HFFc6 (cell line): ENCODE measurements around the gene BMP5. TPM values are rescaled to one million over a fixed set of nuclear protein-coding genes. Genes with fewer than 3 reads are reported as not detected.
A peak's percentile ranks its signal among the peaks of the same experiment; 100 is the strongest.

Source experiments
- DNase-seq: peaks from one replicate; pipeline ENCODE4 v3.0.0-alpha.2; 2018
- H3K27ac Mint-ChIP-seq: 2 replicates; pipeline ENCODE4 v1.8.0; 2020; ENCODE audit warnings: mild to moderate bottlenecking, mixed read lengths
- H3K27me3 Mint-ChIP-seq: 2 replicates; pipeline ENCODE4 v1.8.0; 2021; ENCODE audit warnings: mild to moderate bottlenecking, moderate library complexity, mixed read lengths; ENCODE audit not compliant: insufficient read depth
- H3K36me3 Mint-ChIP-seq: 2 replicates; pipeline ENCODE4 v1.8.0; 2021; ENCODE audit warnings: low read depth, mixed read lengths
- H3K4me1 Mint-ChIP-seq: 2 replicates; pipeline ENCODE4 v1.8.0; 2020; ENCODE audit warnings: low read depth, mixed read lengths
- H3K4me3 Mint-ChIP-seq: 2 replicates; pipeline ENCODE4 v1.8.0; 2020; ENCODE audit warnings: mild to moderate bottlenecking, moderate library complexity, mixed read lengths
- H3K9me3 Mint-ChIP-seq: 2 replicates; pipeline ENCODE4 v1.8.0; 2020; ENCODE audit warnings: mild to moderate bottlenecking, mixed read lengths
- long read RNA-seq: library from polyadenylated mRNA; unstranded; transcript quantifications from one replicate; pipeline ENCODE4 v2.0.0, GENCODE V29; 2019
- total RNA-seq, 6 experiments: library from RNA; stranded (reverse); fragmentation: NEBNext Ultra II Directional; extraction: Animal tissue kit (Norgen Biotek cat#: 25700); gene quantifications; 2 replicates in 1 of 6; 3 replicates in 5 of 6; pipeline ENCODE4 v1.2.3, GENCODE V29; 2021
- TF ChIP-seq, protein P1 (sequence below): fragments of 200-600 bp; sonication (generic); IDR thresholded peaks from 2 replicates; pipeline ENCODE4 v1.5.0; 2021; ENCODE audit warnings: antibody characterized with exemption, mild to moderate bottlenecking

The BMP5 gene
- not detected for total RNA-seq
- long read RNA-seq, result 0 reads

DNA sequence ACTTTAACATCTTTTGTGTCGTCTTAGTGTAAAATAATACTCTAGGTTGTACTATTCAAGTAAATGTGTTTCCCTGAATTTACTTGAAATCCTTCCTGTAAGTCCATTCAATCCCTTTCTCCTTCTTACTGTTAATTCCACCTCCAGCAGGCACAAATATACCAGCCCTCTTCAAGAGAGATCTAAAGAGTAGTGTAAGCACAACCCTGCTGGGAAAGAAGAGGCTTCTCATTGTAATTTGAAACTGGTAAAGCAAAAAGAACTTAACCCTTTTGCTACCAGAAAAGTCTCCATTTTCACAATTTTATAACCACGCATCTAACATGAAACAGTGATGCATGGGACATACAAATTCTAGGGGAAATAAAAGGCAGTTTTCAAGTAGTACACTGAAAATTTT lies at the start of gene BMP5:
TSS of gene BMP5 (minus strand) at position 191 of the 400 bp plus-strand sequence. CDS start 725 bp downstream, outside the sequence.
- H3K9me3 Mint-ChIP-seq, result no peaks in the 10 kb centered on the region
- no peaks in the 10 kb centered on the region for H3K4me1 Mint-ChIP-seq
- no peak within 1 kb of the TSS for H3K27ac Mint-ChIP-seq
- H3K4me3 Mint-ChIP-seq, result no peak within 1 kb of the TSS
- DNase-seq, result no peak
- H3K36me3 Mint-ChIP-seq, result no peaks in the 10 kb centered on the region
- TF ChIP-seq, protein P1, sequence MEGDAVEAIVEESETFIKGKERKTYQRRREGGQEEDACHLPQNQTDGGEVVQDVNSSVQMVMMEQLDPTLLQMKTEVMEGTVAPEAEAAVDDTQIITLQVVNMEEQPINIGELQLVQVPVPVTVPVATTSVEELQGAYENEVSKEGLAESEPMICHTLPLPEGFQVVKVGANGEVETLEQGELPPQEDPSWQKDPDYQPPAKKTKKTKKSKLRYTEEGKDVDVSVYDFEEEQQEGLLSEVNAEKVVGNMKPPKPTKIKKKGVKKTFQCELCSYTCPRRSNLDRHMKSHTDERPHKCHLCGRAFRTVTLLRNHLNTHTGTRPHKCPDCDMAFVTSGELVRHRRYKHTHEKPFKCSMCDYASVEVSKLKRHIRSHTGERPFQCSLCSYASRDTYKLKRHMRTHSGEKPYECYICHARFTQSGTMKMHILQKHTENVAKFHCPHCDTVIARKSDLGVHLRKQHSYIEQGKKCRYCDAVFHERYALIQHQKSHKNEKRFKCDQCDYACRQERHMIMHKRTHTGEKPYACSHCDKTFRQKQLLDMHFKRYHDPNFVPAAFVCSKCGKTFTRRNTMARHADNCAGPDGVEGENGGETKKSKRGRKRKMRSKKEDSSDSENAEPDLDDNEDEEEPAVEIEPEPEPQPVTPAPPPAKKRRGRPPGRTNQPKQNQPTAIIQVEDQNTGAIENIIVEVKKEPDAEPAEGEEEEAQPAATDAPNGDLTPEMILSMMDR, result no peak
- H3K27me3 Mint-ChIP-seq, result peaks cover 5% of the 10 kb centered on the region; the same call in 1 of the 2 replicates

DNA sequence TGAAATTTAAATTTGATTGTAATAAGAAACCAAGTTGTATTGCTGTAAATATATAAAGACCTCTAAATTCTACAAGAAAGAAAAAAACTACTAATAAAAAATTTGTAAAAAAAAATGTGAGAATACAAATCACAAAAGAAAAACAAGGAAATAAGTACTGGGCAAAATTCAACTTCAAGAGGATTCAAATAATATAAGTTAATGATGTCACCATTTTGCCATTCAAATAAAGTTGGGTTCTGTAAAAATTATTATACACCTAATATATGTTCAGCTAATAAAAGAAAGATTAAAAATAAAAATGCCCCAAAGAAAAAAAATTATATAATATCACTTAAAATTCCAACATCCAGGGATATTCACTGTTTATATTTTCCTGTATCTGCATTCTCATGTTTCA lies 47.0 kb upstream of the BMP5 start:
- H3K27ac Mint-ChIP-seq, result no peak overlapping the region
- H3K9me3 Mint-ChIP-seq, result no peaks in the 10 kb centered on the region
- TF ChIP-seq, protein P1, result no peak
- H3K27me3 Mint-ChIP-seq, result peaks cover 6% of the 10 kb centered on the region; the same call in 1 of the 2 replicates
- peaks cover 37% of the 10 kb centered on the region for H3K4me1 Mint-ChIP-seq
- no peak overlapping the region for H3K4me3 Mint-ChIP-seq
- no peak for DNase-seq
- H3K36me3 Mint-ChIP-seq, result no peaks in the 10 kb centered on the region; the same call in 1 of the 2 replicates

DNA sequence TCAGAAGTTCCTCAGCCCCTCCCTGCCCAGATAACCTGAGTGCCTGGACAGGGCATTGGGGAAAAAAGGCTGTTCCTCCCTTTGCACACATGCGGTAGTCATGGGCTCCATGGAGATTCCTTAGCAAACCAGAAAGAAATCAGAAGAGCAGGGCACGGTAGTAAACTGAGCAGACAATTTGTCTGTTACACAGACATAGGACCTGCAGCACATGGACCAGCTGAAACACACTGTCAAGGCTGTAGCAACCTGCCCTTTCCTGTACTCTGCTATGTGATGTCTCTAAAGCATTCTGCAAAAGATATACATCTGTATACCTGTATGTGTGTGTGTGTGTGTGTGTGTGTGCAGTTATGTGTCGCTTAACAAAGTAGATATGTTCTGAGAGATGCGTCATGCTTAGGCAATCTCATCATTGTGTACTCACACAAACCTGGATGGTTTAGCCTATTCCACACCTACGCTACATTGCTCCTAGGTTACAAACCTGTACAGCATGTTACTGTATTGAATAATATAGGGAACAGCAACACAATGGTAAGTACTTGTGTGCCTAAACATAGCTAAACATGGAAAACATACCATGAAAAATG lies 44.4 kb upstream of the BMP5 start:
- Mint-ChIP-seq H3K27me3 (peaks cover 6% of the 10 kb centered on the region; the same call in 1 of the 2 replicates), H3K27ac (no peak overlapping the region), H3K4me3 (no peak overlapping the region), H3K36me3 (no peaks in the 10 kb centered on the region; the same call in 1 of the 2 replicates), H3K9me3 (no peaks in the 10 kb centered on the region), H3K4me1 (peaks cover 37% of the 10 kb centered on the region)
- TF ChIP-seq, protein P1, result no peak
- no peak for DNase-seq

DNA sequence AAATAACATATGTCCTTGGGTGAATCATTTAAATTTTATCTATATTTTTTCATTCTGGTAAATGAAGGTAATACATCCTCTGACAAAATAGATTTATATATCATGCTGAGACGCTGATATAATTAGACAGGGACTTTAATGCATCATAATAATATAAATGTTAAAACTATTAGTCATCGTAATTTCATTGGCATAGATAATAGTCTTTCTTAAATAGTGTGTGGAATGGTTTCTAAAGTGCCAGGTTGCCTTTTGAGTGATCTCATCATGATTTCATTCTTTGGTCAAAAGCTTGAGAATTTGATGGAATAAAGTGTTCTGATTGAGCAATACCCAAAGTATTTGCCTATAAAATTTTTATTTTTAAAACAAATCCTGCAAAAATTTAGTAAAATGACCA lies 43.2 kb upstream of the BMP5 start:
- Mint-ChIP-seq H3K4me1 (peaks cover 37% of the 10 kb centered on the region), H3K4me3 (no peak overlapping the region), H3K27ac (no peak overlapping the region), H3K36me3 (no peaks in the 10 kb centered on the region; the same call in 1 of the 2 replicates), H3K27me3 (peaks cover 6% of the 10 kb centered on the region; the same call in 1 of the 2 replicates), H3K9me3 (no peaks in the 10 kb centered on the region)
- TF ChIP-seq, protein P1, result no peak
- DNase-seq, result peak; percentile 63

DNA sequence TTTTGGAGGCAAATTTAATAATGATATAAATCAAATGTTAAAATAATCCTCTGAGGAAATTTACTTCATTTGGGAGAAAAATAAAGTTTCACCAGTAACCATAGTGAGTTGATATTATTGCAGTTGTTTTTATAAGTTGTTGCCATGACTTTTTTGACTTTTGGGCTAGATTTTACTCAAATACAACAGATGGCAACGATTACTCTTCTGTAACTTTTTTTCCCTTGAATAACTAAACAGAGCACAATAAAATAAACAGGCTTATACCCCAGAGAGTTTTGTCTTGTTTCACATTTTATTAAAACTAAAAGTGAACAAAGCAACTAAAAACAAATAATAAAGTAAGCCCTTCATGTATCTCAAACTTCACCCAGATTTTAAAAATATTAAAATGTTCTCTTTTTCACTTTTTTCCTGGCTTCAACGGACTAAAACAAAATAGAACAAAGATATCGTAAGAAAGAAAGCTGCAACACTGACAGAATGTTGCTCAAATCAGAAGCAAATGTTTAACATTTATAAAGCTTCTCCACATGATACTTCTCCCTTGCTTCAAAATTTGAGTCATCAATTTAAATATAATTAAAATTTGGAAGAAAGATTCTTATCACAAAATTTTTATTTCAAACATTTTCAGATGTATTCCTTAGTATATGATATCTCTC lies 42.5 kb upstream of the BMP5 start:
- Mint-ChIP-seq H3K27me3 (peaks cover 6% of the 10 kb centered on the region; the same call in 1 of the 2 replicates), H3K27ac (peak overlapping the region; percentile 54), H3K9me3 (no peaks in the 10 kb centered on the region), H3K4me1 (peaks cover 37% of the 10 kb centered on the region), H3K36me3 (no peaks in the 10 kb centered on the region; the same call in 1 of the 2 replicates), H3K4me3 (peak overlapping the region; percentile 13)
- TF ChIP-seq, protein P1, result no peak
- no peak for DNase-seq
